GM12891 (cell line): ENCODE results near the gene ANGPTL1.

Experiments
- POLR2A ChIP-seq: IDR thresholded peaks from 2 replicates; pipeline ENCODE4 v1.6.1; 2011; ENCODE audit warnings: low read depth, low read length, control low read depth
- POLR2AphosphoS5 ChIP-seq: IDR thresholded peaks from 2 replicates; pipeline ENCODE4 v1.6.1; 2011; ENCODE audit warnings: low read depth, low read length, control low read depth
- POU2F2 ChIP-seq: IDR thresholded peaks from 2 replicates; pipeline ENCODE4 v1.6.1; 2011; ENCODE audit warnings: low read depth, mild to moderate bottlenecking, control low read depth, low read length, moderate library complexity
- SPI1 ChIP-seq: IDR thresholded peaks from 2 replicates; pipeline ENCODE4 v1.6.1; 2011; ENCODE audit warnings: low read depth, low read length, control low read depth
- TAF1 ChIP-seq: IDR thresholded peaks from 2 replicates; pipeline ENCODE4 v1.6.1; 2011; ENCODE audit warnings: low read depth, low read length, control low read depth

GRCh38 chr1:178802873-178803272, 68.0 kb downstream of the ANGPTL1 start:
- TF ChIP-seq POLR2A (no peak), POLR2AphosphoS5 (no peak), POU2F2 (no peak), TAF1 (no peak), SPI1 (no peak)
